HG03571 (cell line): Measurements from ENCODE around the gene DCST2.
A peak's percentile ranks its signal among the peaks of the same experiment; 100 is the strongest.

Experiments used
- ATAC-seq: cut with Tn5 transposase; IDR thresholded peaks from one replicate; pipeline ENCODE4 v1.9.1; 2021; ENCODE audit not compliant: unreplicated experiment

DCST2 gene

DNA sequence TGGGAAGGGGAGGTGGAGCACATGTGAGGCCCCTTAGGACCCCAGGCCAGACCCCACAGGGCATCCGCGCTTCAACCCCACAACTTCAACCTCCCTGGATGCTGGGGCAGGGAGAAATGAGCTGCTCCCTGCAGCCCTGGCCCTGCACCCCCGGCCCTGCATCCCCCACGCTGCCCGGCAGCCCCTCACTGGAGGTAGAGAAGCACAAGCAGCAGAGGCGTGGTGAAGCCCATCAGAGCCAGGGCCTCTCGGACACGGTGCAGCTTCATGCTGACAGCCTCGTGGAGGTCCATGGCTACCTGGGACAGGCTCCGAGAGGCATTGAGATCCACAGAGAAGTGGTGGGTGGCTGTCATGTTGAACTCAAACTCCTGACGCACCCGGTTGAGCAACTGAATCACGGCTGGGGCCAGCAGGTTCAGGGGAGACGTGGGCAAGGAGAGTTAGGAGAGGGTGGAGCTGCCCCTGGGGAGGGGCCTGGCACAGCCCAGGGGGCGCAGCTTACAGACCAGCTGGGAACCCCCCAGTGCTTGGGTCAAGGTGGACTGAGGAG, 3.3 kb downstream of the DCST2 start:
- no peak for ATAC-seq

DNA sequence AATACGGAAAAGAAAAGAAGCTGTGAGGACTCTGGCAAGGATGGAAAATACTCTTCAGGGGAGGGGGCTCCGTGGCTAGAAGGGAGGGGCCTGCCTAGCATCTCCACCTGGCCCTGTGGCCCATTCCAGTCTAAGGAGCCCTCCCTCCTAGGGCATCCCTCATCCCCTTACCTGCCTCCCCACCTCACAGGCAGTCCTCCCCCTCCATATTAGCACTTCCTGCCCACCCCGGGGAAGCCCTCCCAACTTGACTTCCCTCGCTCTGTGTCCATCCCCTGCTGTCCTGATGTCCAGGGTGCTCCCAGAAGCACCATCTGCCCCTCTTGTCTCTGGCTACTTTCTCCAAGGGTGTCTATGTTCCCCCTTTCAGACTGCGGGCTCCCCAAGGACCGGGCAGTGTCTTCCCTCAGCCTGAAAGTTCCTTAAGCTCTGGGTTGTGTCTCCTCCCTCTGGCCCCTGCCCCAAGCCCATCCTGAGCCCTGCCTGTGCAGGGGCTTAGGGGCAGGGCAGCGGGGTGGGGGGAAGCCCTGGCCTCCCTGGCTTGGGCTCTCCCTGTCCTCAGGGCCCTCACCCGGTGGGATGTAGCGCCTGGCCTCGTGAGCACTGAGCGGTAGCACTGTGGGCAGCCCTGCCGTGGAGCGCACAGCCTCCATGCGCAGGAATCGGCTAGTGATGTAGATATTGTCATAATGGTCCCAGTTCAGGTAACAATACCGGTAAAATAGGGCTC, 3.9 kb downstream of the DCST2 start:
- ATAC-seq: no peak

GRCh38 chr1:155026588-155026987, 7.0 kb downstream of the DCST2 start:
- ATAC-seq: no peak

GRCh38 chr1:155026154-155026553, 7.4 kb downstream of the DCST2 start:
- ATAC-seq: no peak

DNA sequence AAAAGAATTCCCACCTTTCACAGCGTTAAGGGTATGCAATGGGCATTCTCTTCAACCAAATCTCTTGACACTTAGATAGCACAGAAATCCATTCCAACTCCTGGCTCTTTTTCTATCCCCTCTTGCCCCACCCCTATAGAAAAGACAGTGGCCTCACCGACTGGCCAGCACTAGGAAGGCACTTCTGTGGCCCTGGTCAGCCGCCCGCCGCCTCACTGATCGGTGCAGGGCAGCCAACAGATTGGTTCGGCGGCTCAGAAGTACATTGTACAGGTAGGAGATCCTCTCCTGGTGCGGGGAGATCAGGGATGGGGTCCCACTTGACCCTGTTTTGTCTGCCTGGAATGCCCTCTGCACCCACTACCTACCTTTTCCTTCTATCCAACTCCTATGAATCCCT, 9.3 kb downstream of the DCST2 start:
- ATAC-seq: no peak

GRCh38 chr1:155023627-155024026, 10.0 kb downstream of the DCST2 start:
- no peak for ATAC-seq

- ATAC-seq: no peak
Observed at GRCh38 chr1:155022927-155023236, 10.7 kb downstream of the DCST2 start.

DNA sequence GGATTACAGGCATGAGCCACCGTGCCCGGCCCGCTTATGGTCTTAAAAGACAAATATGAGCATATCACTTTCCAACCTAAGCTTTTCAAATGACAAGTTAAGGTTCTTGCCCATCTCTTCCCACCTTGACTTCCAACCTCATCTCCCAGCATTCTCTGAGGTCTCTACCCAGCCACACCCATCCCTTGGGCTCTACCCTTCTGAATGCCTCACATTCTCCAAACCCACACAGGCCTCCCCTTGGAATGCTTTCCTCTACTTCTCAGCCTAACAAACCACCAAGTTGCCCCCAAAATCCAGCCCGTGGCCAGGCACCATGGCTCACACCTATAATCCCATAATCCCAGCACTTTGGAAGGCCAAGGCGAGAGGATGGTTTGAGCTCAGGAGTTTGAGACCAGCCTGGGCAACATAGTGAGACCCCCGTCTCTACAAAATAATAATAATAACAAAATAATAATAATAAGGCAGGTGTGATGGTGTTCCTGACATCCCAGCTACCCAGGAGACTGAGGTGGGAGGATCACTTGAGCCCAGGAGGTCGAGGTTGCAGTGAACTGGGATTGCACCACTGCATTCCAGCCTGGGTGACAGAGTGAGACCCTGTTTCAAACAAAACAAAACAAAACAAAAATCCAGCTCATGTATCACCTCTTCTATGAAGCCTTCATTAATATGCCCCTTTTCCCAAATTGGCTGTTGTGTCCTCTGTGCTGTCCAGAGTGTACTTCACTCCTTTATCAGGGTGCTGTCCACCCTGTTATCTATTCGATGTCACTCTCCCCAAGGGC, 11.2 kb downstream of the DCST2 start:
- no peak for ATAC-seq

DNA sequence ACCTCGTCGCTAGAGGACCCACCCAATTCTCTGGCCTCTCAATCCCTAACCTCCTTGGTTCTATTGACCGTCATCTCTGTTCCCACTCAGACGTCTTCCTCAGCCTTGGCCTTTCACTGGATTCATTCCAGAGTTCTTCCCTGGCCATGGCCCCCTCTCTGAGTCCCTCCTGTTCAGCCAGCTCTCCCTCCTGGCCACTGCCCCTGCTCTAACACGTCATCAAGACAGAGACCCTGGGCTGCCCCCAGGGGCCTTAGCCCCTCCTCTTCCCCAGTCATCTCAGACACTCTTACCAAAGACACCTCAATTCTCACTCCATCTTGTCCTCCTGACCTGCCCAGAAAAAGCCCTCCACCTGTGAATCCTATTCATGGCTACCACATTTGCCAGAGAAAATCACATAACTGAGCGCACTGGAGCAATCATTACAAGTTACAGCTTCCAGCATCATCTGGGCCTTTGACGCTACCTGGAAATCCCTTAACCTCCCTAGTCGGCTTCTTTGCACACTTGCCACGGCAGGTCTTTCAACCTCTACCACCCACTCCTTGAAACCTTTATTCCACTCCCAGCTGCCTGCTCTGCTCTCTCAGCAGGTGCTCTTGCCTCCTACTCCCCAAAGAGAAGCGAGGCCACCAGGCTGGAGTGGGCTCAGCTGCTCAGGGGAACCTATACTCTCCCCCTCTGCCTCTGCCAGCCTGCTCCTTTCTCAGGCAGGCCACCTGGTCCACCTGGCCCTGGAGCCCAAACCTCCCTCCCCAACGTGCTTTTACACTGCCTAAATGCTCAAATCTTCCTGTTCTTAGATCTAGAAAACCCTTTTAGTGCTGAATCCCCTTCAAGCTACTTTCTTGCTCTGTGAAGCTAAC, 14.0 kb downstream of the DCST2 start:
- ATAC-seq: no peak

- ATAC-seq: no peak
Observed at GRCh38 chr1:155018617-155019348, 14.8 kb downstream of the DCST2 start.

GRCh38 chr1:155017946-155018316, 15.7 kb downstream of the DCST2 start:
- no peak for ATAC-seq

- ATAC-seq: peak; percentile 67
Observed at GRCh38 chr1:155017041-155017945, 16.3 kb downstream of the DCST2 start.

GRCh38 chr1:155016231-155016831, 17.2 kb downstream of the DCST2 start:
- no peak for ATAC-seq

GRCh38 chr1:155015527-155016230, 17.9 kb downstream of the DCST2 start:
- ATAC-seq: no peak

DNA sequence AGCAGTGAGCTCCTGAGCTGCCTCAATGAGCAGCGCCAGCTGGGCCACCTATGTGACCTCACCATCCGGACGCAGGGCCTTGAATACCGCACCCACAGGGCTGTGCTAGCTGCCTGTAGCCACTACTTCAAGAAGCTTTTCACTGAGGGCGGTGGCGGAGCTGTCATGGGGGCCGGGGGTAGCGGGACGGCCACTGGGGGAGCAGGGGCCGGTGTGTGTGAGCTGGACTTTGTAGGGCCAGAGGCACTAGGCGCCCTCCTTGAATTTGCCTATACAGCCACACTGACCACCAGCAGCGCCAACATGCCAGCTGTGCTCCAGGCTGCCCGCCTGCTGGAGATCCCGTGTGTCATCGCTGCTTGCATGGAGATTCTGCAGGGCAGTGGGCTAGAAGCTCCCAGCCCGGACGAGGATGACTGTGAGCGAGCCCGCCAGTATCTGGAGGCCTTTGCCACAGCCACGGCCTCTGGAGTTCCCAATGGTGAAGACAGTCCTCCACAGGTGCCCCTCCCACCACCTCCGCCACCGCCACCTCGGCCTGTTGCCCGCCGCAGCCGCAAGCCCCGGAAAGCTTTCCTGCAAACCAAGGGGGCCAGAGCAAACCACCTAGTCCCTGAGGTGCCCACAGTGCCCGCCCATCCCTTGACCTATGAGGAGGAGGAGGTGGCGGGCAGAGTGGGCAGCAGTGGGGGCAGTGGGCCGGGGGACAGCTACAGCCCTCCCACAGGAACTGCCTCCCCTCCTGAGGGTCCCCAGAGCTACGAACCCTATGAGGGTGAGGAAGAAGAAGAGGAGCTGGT, 18.7 kb downstream of the DCST2 start:
- no peak for ATAC-seq

DNA sequence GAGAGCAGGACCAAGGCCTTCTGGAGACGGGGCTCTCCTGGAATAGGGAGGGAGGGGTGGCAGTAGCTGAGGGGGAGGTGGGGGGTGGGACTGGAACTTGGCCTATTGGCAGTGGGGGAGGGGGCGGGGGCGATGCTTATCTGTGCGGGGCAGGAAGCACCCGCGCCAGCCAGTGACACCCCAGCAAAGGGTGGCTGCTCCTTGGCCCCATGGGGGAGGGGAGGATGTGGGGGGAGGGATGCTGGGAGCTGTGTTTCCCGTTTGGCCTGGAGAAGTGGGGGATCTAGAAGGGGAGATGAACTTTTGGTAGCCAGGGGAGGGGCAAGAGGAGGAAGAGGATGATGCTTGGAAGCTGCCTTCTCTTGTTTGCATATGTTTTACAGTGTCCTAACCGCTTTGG, 19.9 kb downstream of the DCST2 start:
- ATAC-seq: no peak

DNA sequence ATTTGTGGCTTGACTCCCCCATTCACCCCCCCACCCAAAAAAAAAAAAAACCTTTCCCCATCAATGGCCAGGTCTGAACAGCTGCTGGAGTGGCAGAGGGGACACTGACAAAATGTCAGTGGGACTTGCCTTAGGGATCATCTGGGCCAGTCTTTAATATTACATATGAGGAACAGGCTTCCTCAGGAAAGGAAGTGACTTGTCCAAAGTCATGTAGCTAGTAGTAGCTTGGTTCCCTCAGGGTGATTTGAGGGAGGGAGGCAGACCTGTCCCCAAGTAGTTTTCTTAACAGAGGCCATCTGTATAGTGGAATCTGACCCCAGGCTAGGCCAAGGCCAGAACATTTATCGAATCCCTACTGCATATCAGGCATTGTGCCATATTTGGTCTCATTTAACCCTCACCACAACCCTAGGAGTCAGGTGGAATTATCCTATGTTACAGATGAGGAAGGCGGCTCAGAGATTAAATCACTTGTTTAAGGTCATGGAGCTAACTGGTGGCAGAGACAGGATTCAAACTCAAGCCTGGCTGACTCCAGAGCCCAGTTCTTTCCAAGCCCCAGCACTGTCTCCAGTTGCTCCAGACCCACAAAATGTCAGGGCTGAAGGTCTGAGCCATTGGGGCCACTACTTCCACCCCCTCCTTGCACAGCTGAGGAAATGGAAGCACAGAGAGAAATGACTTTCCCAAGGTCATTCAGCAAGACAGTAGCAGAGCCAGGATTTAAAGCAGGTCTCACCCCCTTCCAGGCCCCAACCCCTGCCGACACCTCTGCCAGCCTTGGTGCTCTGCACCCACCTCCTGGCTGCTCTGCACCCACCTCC, 20.6 kb downstream of the DCST2 start:
- ATAC-seq: no peak
